SU-DHL-6 (cell line): ENCODE results near the gene PKD1.

ENCODE experiments used
- CTCF ChIP-seq: fragments of 200-600 bp; sonication (generic); IDR thresholded peaks from one replicate; pipeline ENCODE4 v1.5.1; 2017; ENCODE audit warnings: antibody characterized with exemption, mild to moderate bottlenecking, low read length, moderate library complexity; ENCODE audit not compliant: insufficient read depth, poor library complexity, severe bottlenecking
- EZH2phosphoT487 ChIP-seq: fragments of 200-600 bp; sonication (generic), shearing (Covaris generic); conservative IDR thresholded peaks from 2 replicates; pipeline ENCODE4 v1.6.1; 2018; ENCODE audit warnings: mild to moderate bottlenecking, antibody characterized with exemption, low read length, moderate library complexity, mixed read lengths

DNA sequence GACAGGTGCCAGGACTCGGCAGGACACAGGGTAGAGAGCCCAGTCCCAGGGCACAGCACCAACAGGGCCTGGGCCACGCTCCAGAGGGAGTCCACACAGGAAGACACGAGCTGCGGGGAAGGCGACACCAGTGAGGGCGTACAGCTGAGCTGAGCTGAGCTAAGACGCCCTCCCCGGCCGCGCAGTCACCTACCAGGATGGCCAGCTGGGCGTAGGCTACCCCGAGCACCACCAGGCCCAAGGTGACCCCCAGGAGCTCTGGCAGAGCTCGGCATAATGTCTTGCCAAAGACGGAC, 45.3 kb downstream of the PKD1 start:
- no peak for TF ChIP-seq CTCF
- no peak for TF ChIP-seq EZH2phosphoT487
